Erythroblast (primary cell): ENCODE results near the gene PSMD8.
A peak's percentile ranks its signal among the peaks of the same experiment; 100 is the strongest.

Experiments
- DNase-seq, 2 experiments: peaks; one replicate each; lab custom pipeline; 2025; lab: John Stamatoyannopoulos, UW
- GATA1 ChIP-seq: IDR thresholded peaks from 2 replicates; pipeline ENCODE4 v1.6.1; 2011; ENCODE audit warnings: low read depth, mild to moderate bottlenecking, control low read depth, low read length, moderate library complexity
- POLR2A ChIP-seq: IDR thresholded peaks from 2 replicates; pipeline ENCODE4 v1.6.1; 2011; ENCODE audit warnings: mild to moderate bottlenecking, low read length

The PSMD8 gene

DNA sequence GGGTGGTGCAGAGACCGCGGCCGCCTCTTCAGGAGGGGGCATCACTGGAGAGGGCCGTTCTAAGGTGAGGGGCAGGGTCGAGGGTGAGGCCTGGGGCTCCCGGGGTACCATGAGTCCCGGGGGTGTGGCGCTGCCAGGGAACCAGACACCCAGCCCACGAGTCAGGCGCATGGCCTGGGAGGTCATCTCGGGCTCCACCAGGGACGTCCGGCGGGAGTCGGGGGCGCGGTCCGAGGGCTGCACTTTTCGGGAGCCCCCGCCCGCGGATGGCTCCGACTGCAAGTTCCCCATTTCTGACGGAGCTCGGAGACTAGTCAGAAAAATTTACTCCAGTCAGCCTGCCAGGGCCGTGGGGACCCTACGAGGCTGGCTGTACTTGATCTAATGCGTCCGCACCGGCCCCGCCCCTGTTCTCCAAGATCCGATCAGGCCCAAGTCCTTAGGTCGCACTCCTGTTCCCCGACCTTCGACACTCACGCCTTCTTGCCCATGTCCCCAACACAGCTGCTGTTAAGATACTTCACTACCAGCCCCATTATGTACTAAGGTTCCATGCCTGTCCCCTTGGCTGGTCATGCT is 12.7 kb downstream of the PSMD8 start:
- TF ChIP-seq POLR2A (no peak), GATA1 (no peak)

DNA sequence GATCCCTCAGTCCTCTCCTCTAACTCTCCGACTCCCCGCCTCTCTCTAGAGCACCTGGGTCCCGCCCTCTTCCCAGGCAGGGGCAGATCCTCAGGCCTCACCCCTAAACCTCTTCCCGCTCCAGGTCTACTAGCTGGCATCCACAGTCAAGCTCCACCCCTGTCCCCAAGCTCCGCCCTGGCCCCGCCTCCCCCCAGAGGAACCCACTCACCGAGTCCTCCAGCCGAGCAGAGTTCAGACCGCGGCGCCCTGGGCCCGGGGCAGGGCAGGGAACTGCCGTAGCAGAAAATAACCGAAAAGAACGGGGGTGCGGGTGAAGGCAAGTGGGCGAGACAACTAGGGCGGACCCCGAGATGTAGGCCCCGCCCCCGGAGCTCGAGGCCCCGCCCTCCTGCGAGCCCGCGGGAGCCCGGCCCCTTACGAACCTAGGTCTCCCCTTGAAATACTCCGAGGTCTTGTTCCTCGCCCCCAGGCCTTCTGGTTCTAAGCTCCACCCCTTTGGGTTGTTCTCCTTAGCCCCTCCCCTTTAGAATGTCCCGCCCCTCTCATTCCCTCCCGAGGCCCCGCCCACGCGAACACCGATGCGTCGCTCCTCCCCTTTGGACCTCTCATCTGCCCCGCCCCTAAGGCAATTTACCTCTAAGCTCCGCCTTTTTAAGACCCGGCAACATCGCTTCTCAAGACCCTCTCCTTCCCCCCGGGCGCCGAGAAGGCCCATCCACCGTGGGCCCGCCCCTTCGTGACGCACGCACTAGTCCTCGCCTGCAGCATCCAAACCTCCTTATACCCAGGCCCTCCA is 13.4 kb downstream of the PSMD8 start, which contains the start of gene GGN:
GGN (minus strand) TSS at position 485 of the 799 bp plus-strand sequence. CDS start 773 bp downstream, outside the sequence.
- no peak for TF ChIP-seq POLR2A
- no peak for TF ChIP-seq GATA1

More for the DNA sequence above, 12.7 kb downstream of the PSMD8 start:
- DNase-seq, result peak; percentile 63 to 70

GRCh38 chr19:38388349-38389100 is 14.2 kb downstream of the PSMD8 start, which contains the start of gene SPRED3:
Gene SPRED3 (plus strand): TSS chr19:38388697. CDS start chr19:38390303, 1,606 bp downstream.
- no peak for DNase-seq
- TF ChIP-seq GATA1 (no peak), POLR2A (no peak)

More for the DNA sequence above, 13.4 kb downstream of the PSMD8 start, which contains the start of gene GGN:
- DNase-seq, result peak; percentile 76 to 84

- TF ChIP-seq POLR2A (no peak), GATA1 (no peak)
- DNase-seq, result no peak
Measured at GRCh38 chr19:38389101-38389925, 14.9 kb downstream of the PSMD8 start.

DNA sequence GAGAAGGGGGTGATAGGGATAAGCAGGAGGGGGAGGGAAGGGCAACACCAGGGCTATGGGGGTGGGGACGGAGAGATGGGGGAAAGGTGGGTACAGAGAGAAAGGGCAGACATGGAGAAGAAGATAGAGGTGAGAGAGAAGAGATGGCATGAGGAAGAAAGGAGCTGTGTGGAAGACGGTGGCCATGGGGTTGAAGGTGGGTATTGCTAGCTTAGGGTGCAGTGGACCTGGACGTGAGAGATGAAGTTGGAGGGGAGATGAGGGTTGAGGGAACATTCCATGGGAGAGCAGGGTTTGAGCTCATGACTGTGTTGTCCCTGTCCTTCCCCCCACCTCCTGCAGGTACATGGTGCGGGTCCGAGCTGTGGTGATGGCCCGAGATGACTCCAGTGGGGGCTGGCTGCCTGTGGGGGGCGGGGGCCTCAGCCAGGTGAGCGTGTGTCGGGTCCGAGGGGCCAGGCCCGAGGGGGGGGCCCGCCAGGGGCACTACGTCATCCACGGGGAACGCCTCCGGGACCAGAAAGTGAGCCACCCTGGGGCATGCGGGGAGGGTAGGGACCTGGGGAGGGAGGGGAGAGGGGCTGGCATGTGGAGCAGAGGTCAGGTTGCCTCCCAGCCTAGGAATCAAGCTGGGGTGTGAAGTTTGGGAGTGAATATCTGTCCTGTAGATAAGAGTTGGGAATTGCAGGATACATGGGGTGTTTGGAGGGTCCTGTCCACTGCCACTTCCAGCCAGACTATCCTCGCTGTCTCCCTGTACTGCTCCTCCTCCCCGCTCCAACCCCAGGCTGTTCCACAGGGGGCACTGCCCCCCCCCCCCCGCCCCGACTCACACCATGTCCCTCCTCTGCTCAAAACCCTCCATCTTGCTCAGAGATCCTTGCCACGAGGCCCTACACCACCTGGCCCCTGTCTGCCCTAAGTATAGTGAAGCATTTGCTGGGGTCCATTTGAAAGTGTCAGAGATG is 15.9 kb downstream of the PSMD8 start:
- no peak for DNase-seq
- no peak for TF ChIP-seq GATA1
- TF ChIP-seq POLR2A, result no peak

GRCh38 chr19:38391911-38392464 is 17.6 kb downstream of the PSMD8 start:
- DNase-seq, result no peak
- no peak for TF ChIP-seq GATA1
- no peak for TF ChIP-seq POLR2A

DNA sequence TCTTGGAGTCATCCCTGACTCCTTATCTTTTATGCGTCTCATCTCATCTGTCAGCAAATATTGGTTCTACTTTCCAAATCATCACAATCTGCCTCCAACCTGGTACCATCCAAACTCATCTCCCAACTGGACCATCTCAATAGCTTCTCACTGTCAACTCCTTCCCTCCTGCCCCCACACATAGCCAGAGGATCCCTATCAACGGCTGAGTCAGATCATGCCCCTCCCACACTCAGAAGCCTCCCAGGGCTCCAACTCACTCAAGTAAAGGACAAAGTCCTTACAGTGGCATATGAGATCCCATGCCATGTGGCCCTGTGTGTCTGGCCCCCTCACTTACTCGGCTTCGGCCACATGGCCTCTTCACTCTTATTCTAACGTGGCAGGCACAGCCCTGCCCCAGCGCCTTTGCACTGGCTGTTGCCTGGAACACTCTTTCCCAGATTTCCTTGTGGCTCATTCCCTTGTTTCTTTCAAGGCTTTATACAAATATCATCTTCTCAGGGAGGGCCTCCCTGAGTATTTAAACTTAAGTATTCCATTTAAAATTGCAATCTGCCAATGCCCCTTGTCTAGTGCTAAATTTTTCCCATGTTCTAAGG is 18.4 kb downstream of the PSMD8 start:
- peak; percentile 40 to 66 for DNase-seq
- TF ChIP-seq GATA1, result no peak
- TF ChIP-seq POLR2A, result no peak

GRCh38 chr19:38394488-38394887 is 20.1 kb downstream of the PSMD8 start:
- TF ChIP-seq POLR2A (no peak), GATA1 (no peak)
- DNase-seq, result peak; percentile 54 to 63

- TF ChIP-seq GATA1, result no peak
- TF ChIP-seq POLR2A, result no peak
- no peak for DNase-seq
Measured at GRCh38 chr19:38395381-38396114, 21.2 kb downstream of the PSMD8 start.

- DNase-seq, result no peak
- TF ChIP-seq GATA1 (no peak), POLR2A (no peak)
Measured at GRCh38 chr19:38399081-38399480, 24.7 kb downstream of the PSMD8 start.

DNA sequence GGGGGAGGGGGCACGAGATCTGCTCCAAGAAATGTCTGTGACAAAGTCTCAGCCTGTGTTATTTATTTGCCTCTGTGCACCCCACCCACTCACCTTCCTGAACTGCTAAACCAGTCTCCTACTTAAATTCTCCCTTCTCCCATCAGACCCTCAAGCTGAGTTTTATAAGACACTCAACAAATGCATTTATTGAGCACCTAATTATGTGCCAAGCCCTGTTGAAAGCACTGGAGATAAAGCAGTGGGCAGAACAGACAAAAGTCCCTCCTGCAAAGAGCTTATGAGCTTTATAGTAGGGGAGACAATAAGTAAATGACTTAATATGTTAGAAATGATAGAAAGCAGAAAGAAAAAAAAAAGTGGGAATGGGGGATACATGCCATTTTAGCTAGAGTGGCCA is 25.2 kb downstream of the PSMD8 start:
- TF ChIP-seq GATA1 (no peak), POLR2A (no peak)
- DNase-seq, result no peak
